Breast epithelium (tissue), 3 donors: Measurements from ENCODE around the gene EFNB2.

Experiments
- POLR2A ChIP-seq: fragments of 450-650 bp; IDR thresholded peaks from one replicate; pipeline ENCODE4 v1.6.1; 2016; ENCODE audit warnings: antibody characterized with exemption, mild to moderate bottlenecking, moderate library complexity
- POLR2AphosphoS5 ChIP-seq, 3 donors: sonication (generic); formaldehyde crosslinking; IDR thresholded peaks; one replicate each; pipeline ENCODE4 v1.6.1; 2017; ENCODE audit warnings: antibody characterized with exemption in 3 of 3

- no peak for TF ChIP-seq POLR2AphosphoS5 (IDR thresholded peaks at IDR 0.05)
- TF ChIP-seq POLR2A, result no peak
Measured at GRCh38 chr13:106467427-106468122, 67.9 kb downstream of the EFNB2 start.
